HCT116 (cell line): Measurements from ENCODE around the gene KRT79. TPM values are rescaled to one million over a fixed set of nuclear protein-coding genes. Genes with fewer than 3 reads are reported as not detected.

Source experiments
- ATAC-seq: fragments of 200-7000 bp; cut with Tn5 transposase; 2 replicates; pipeline ENCODE4 v1.9.1; 2020; ENCODE audit warnings: mild to moderate bottlenecking, moderate library complexity
- BruUV-seq: library from RNA; stranded (reverse); fragments of 400-500 nt; replicated peaks from 2 replicates; lab custom pipeline; 2021; lab: Mats Ljungman, UMichigan
- CTCF ChIA-PET: fragments of 300-600 bp; sonication (Branson Sonifier 250); formaldehyde crosslinking; loops from one replicate; lab custom pipeline; 2021; ENCODE audit warnings: antibody characterized with exemption; lab: Charles Lee
- POLR2A ChIA-PET: fragments of 300-600, 350-600 bp; sonication (Branson Sonifier 250); formaldehyde crosslinking; loops from one replicate; lab custom pipeline; 2021; ENCODE audit warnings: antibody characterized with exemption; lab: Charles Lee
- RAD21 ChIA-PET, 2 experiments: fragments of 300-600 bp; sonication (Branson Sonifier 250); formaldehyde crosslinking; loops; one replicate each; lab custom pipeline; 2023; ENCODE audit warnings: low total read pairs in 2 of 2; ENCODE audit not compliant: uncharacterized antibody in 2 of 2, unreplicated experiment in 2 of 2, low non-redundant PET in 1 of 2; lab: Charles Lee
- DNase-seq: peaks from one replicate; pipeline ENCODE4 v3.0.0-alpha.2; 2010; ENCODE audit warnings: low read depth, low spot score
- H2AFZ ChIP-seq: fragments of 200-600 bp; shearing (Covaris generic), sonication (generic); 2 replicates; pipeline ENCODE4 v1.6.1; 2017; ENCODE audit warnings: low read depth, mixed run types, mixed read lengths, antibody characterized with exemption, low read length; ENCODE audit not compliant: poor library complexity, severe bottlenecking
- H3K27ac ChIP-seq: 2 replicates; pipeline ENCODE4 v1.5.1; 2012; ENCODE audit warnings: low read depth, low read length
- H3K27me3 ChIP-seq: fragments of 200-600 bp; sonication (generic); 2 replicates; pipeline ENCODE4 v1.6.1; 2016; ENCODE audit warnings: mixed run types, low read length, mixed read lengths; ENCODE audit not compliant: insufficient read depth
- H3K36me3 ChIP-seq, 2 experiments: fragments of 200-500 bp in 1 of 2; fragments of 200-600 bp in 1 of 2; sonication (Bioruptor generic) in 1 of 2; sonication (generic) in 1 of 2; 2 replicates each; pipeline versions ENCODE4 v1.5.1 to v1.6.1; 2014 to 2016; ENCODE audit warnings: low read length in 2 of 2, inconsistent platforms in 1 of 2, mixed read lengths in 1 of 2, mixed run types in 1 of 2; ENCODE audit not compliant: insufficient read depth in 2 of 2, control insufficient read depth in 1 of 2
- H3K4me1 ChIP-seq, 2 experiments: fragments of 200-600 bp in 1 of 2; sonication (generic) in 1 of 2; 2 replicates each; pipeline versions ENCODE4 v1.5.1 to v1.6.1; 2012 to 2017; ENCODE audit warnings: low read length in 2 of 2, inconsistent platforms in 1 of 2, mild to moderate bottlenecking in 1 of 2, mixed read lengths in 1 of 2, mixed run types in 1 of 2, moderate library complexity in 1 of 2; ENCODE audit not compliant: insufficient read depth in 2 of 2, control insufficient read depth in 1 of 2
- H3K4me2 ChIP-seq: fragments of 200-600 bp; sonication (generic); 2 replicates; pipeline ENCODE4 v1.6.1; 2017; ENCODE audit warnings: mixed run types, low read length, mixed read lengths
- H3K4me3 ChIP-seq, 2 experiments: fragments of 200-600 bp in 1 of 2; sonication (generic) in 1 of 2; replicated peaks in 1 of 2; 2 replicates each; pipeline ENCODE4 v1.5.1; 2011 to 2016; ENCODE audit warnings: low read length in 2 of 2, control low read depth in 1 of 2, low read depth in 1 of 2, mild to moderate bottlenecking in 1 of 2, mixed read lengths in 1 of 2, mixed run types in 1 of 2
- H3K79me2 ChIP-seq: fragments of 200-600 bp; sonication (generic); 2 replicates; pipeline ENCODE4 v1.6.1; 2017; ENCODE audit warnings: mild to moderate bottlenecking, mixed run types, low read length, moderate library complexity, mixed read lengths; ENCODE audit not compliant: insufficient read depth
- H3K9ac ChIP-seq: fragments of 200-600 bp; sonication (generic); 2 replicates; pipeline ENCODE4 v1.6.1; 2016; ENCODE audit warnings: low read length, mixed read lengths
- H3K9me2 ChIP-seq: fragments of 200-600 bp; sonication (generic), shearing (Covaris generic); 2 replicates; pipeline ENCODE4 v1.6.1; 2017; ENCODE audit warnings: mixed run types, mild to moderate bottlenecking, moderate library complexity; ENCODE audit not compliant: insufficient read depth
- H3K9me3 ChIP-seq, 2 experiments: fragments of 200-500 bp in 1 of 2; fragments of 200-600 bp in 1 of 2; sonication (Bioruptor generic) in 1 of 2; sonication (generic) in 1 of 2; 2 replicates each; pipeline ENCODE4 v1.6.1; 2014 to 2017; ENCODE audit warnings: low read length in 2 of 2, mixed read lengths in 2 of 2, inconsistent platforms in 1 of 2, low read depth in 1 of 2, mild to moderate bottlenecking in 1 of 2, mixed run types in 1 of 2, moderate library complexity in 1 of 2; ENCODE audit not compliant: control insufficient read depth in 1 of 2, insufficient read depth in 1 of 2
- H4K20me1 ChIP-seq: fragments of 200-600 bp; sonication (generic), shearing (Covaris generic); 2 replicates; pipeline ENCODE4 v1.6.1; 2017; ENCODE audit warnings: mixed run types, mild to moderate bottlenecking, moderate library complexity; ENCODE audit not compliant: insufficient read depth
- ATF3 ChIP-seq: IDR thresholded peaks from 2 replicates; pipeline ENCODE4 v1.6.1; 2012
- CEBPB ChIP-seq: IDR thresholded peaks from 2 replicates; pipeline ENCODE4 v1.6.1; 2012; ENCODE audit warnings: low read depth
- EGR1 ChIP-seq: IDR thresholded peaks from 2 replicates; pipeline ENCODE4 v1.6.1; 2012; ENCODE audit warnings: low read depth
- EZH2phosphoT487 ChIP-seq: fragments of 200-600 bp; IDR thresholded peaks from 2 replicates; pipeline ENCODE4 v1.6.1; 2018; ENCODE audit warnings: antibody characterized with exemption, borderline replicate concordance
- FOSL1 ChIP-seq: IDR thresholded peaks from 2 replicates; pipeline ENCODE4 v1.6.1; 2012; ENCODE audit warnings: low read depth
- POLR2AphosphoS5 ChIP-seq: IDR thresholded peaks from 2 replicates; pipeline ENCODE4 v1.6.1; 2011; ENCODE audit warnings: mild to moderate bottlenecking, low read depth, low read length, moderate library complexity
- RAD21 ChIP-seq: IDR thresholded peaks from 2 replicates; pipeline ENCODE4 v1.6.1; 2012; ENCODE audit warnings: low read depth, mild to moderate bottlenecking
- SIN3A ChIP-seq: IDR thresholded peaks from 2 replicates; pipeline ENCODE4 v1.6.1; 2012; ENCODE audit warnings: low read depth
- SP1 ChIP-seq: IDR thresholded peaks from 2 replicates; pipeline ENCODE4 v1.6.1; 2012; ENCODE audit warnings: low read depth
- SRF ChIP-seq: IDR thresholded peaks from 2 replicates; pipeline ENCODE4 v1.6.1; 2012; ENCODE audit warnings: low read depth
- TCF7L2 ChIP-seq: IDR thresholded peaks from 2 replicates; pipeline ENCODE4 v1.7.0; 2011; ENCODE audit warnings: borderline replicate concordance, inconsistent platforms; ENCODE audit not compliant: insufficient read depth, insufficient read length; ENCODE audit errors: extremely low read depth
- YY1 ChIP-seq: IDR thresholded peaks from 2 replicates; pipeline ENCODE4 v1.6.1; 2011; ENCODE audit warnings: low read length, low read depth, moderate library complexity, mild to moderate bottlenecking; ENCODE audit not compliant: insufficient replicate concordance; ENCODE audit errors: extremely low read depth
- ZBTB33 ChIP-seq: IDR thresholded peaks from 2 replicates; pipeline ENCODE4 v1.6.1; 2011; ENCODE audit warnings: mild to moderate bottlenecking, low read length, moderate library complexity; ENCODE audit not compliant: insufficient replicate concordance; ENCODE audit errors: extremely low read depth
- ZFX ChIP-seq: fragments of 450-650 bp; IDR thresholded peaks from 2 replicates; pipeline ENCODE4 v1.6.1; 2017
- ZNF274 ChIP-seq: fragments of 200-500 bp; sonication (Bioruptor generic); IDR thresholded peaks from 2 replicates; pipeline ENCODE4 v1.6.1; 2014; ENCODE audit warnings: mild to moderate bottlenecking, low read depth, low read length, inconsistent platforms
- intact Hi-C: fragments of 100-400 bp; cut with micrococcal nuclease; formaldehyde crosslinking; loops from 2 replicates; pipeline ENCODE4 v1.10.0; 2022
- total RNA-seq: library from RNA; stranded (reverse); gene quantifications from one replicate; pipeline ENCODE4 v1.2.1, GENCODE V29; 2021; ENCODE audit not compliant: unreplicated experiment

Gene KRT79
- total RNA-seq, 1 experiment from 2014 or later: not detected

- no peak overlapping the region for H3K27ac ChIP-seq
- peaks cover 0 to 6% of the 10 kb centered on the region in 2 experiments; a peak in 2 of 4 replicates for H3K4me1 ChIP-seq
- no peak for ATAC-seq
- H3K36me3 ChIP-seq: no peaks in the 10 kb centered on the region
- no peaks in the 10 kb centered on the region for H4K20me1 ChIP-seq
- DNase-seq: no peak
- no peak overlapping the region for H3K4me2 ChIP-seq
- no peaks in the 10 kb centered on the region for H3K79me2 ChIP-seq
- no peak overlapping the region for H3K9ac ChIP-seq
- intact Hi-C loops: no loop called here
- BruUV-seq: no TSS peak
- RAD21 ChIA-PET: no interaction called here
- no peak for TF ChIP-seq SP1
- no peak for TF ChIP-seq POLR2AphosphoS5
- no peak for TF ChIP-seq SIN3A
- no peak for TF ChIP-seq SRF
- TF ChIP-seq ZBTB33: no peak
- no peak for TF ChIP-seq RAD21
- TF ChIP-seq TCF7L2: no peak
- no peak for TF ChIP-seq ZFX
- TF ChIP-seq CEBPB: no peak
- TF ChIP-seq EZH2phosphoT487: no peak
- no peak for TF ChIP-seq EGR1
- no peak for TF ChIP-seq ZNF274
- no peak for TF ChIP-seq FOSL1
- TF ChIP-seq YY1: no peak
- no peak for TF ChIP-seq ATF3
- TF ChIP-seq, all 23 proteins: peak for 0
- Histone ChIP-seq H3K9me3 (no peaks in the 10 kb centered on the region), H3K27me3 (peaks cover 10% of the 10 kb centered on the region; the same call in 1 of the 2 replicates), H2AFZ (no peak overlapping the region), H3K4me3 (no peak overlapping the region), H3K9me2 (no peaks in the 10 kb centered on the region)
- ChIA-PET POLR2A (no interaction called here), CTCF (no interaction called here)
Measured at GRCh38 chr12:52808573-52809160, 25.4 kb downstream of the KRT79 start.
